ENCODE measurements around the gene CGA.

Gene CGA

DNA sequence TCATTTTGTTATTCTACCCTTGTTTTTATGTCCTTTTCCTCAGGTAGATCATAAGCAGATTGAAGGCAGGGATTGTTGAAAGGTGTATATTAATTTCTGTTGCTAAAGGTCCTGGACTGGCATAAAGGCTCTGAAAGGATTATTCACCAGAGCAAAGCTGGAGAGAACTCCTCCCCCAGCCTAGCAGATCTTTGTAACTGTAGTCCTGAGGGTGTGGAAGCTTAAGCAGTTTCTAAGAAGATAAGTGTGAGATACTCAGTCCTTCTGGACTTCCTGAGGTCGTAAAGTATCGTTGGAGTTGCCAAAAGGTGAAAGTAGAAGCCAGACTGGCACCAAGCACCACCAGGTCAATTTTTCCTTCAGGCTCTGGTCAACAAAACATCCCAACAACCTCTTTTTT, 24.2 kb downstream of the CGA start:
- H3K79me2 ChIP-seq = no peaks in the 10 kb centered on the region
- no peak overlapping the region for H2AFZ ChIP-seq
- H3K27me3 ChIP-seq (ENCODE audit: control insufficient read depth, insufficient read depth, low read length) = no peaks in the 10 kb centered on the region
- H3K27ac ChIP-seq = no peak overlapping the region
- no peak overlapping the region for H3K4me2 ChIP-seq (ENCODE audit: low read length)
- no peaks in the 10 kb centered on the region for H3K36me3 ChIP-seq (ENCODE audit: control insufficient read depth, insufficient read depth, low read length)
- peaks cover 5% of the 10 kb centered on the region for H3K4me1 ChIP-seq
- no peak overlapping the region for H3K4me3 ChIP-seq (ENCODE audit: low read depth, low read length)
- no peak overlapping the region for H3K9ac ChIP-seq
- H3K9me3 ChIP-seq (ENCODE audit: control insufficient read depth, low read length) = no peaks in the 10 kb centered on the region
- no peak for TF ChIP-seq CTCF (IDR thresholded peaks at IDR 0.05)

DNA sequence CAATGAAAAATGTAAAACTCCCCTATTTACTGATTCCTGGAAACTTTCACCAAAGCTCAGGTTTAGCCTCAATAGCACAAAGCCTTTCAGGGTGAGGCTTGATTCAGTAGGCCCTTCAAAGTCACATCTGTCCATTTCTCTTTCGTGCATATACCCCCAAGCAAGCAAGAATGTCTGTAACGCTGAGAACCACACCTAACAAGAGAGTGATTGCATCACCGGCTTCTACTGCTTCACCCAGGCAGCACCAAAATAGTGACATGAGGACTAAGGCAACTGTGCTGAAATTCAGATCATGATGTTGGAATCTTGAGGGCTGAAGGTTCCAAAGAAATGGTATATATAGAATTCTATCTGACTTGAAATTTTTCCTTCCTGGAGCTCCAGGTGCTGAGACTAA, 26.1 kb downstream of the CGA start:
- Histone ChIP-seq H3K4me1 (peaks cover 7% of the 10 kb centered on the region), H3K4me3 (ENCODE audit: low read depth, low read length) (no peak overlapping the region), H3K36me3 (ENCODE audit: control insufficient read depth, insufficient read depth, low read length) (no peaks in the 10 kb centered on the region), H3K27me3 (ENCODE audit: control insufficient read depth, insufficient read depth, low read length) (no peaks in the 10 kb centered on the region), H3K9ac (no peak overlapping the region), H3K9me3 (ENCODE audit: control insufficient read depth, low read length) (no peaks in the 10 kb centered on the region), H3K27ac (no peak overlapping the region), H3K79me2 (no peaks in the 10 kb centered on the region), H2AFZ (no peak overlapping the region), H3K4me2 (ENCODE audit: low read length) (no peak overlapping the region)
- TF ChIP-seq CTCF (IDR thresholded peaks at IDR 0.05) = no peak

GRCh38 chr6:87066449-87067333, 28.2 kb downstream of the CGA start:
- no peak overlapping the region for H3K9ac ChIP-seq
- H3K79me2 ChIP-seq = no peaks in the 10 kb centered on the region
- H3K27ac ChIP-seq = no peak overlapping the region
- peak; percentile 45 for TF ChIP-seq CTCF (IDR thresholded peaks at IDR 0.05)
- no peak overlapping the region for H3K4me3 ChIP-seq (ENCODE audit: low read depth, low read length)
- H3K27me3 ChIP-seq (ENCODE audit: control insufficient read depth, insufficient read depth, low read length) = no peaks in the 10 kb centered on the region
- H3K36me3 ChIP-seq (ENCODE audit: control insufficient read depth, insufficient read depth, low read length) = no peaks in the 10 kb centered on the region
- H3K4me1 ChIP-seq = peaks cover 7% of the 10 kb centered on the region
- no peak overlapping the region for H3K4me2 ChIP-seq (ENCODE audit: low read length)
- no peaks in the 10 kb centered on the region for H3K9me3 ChIP-seq (ENCODE audit: control insufficient read depth, low read length)
- H2AFZ ChIP-seq = peak overlapping the region; percentile 39

GRCh38 chr6:87065117-87065516, 29.8 kb downstream of the CGA start:
- Histone ChIP-seq H3K27ac (no peak overlapping the region), H3K9ac (no peak overlapping the region), H3K4me1 (peaks cover 7% of the 10 kb centered on the region), H2AFZ (no peak overlapping the region), H3K27me3 (ENCODE audit: control insufficient read depth, insufficient read depth, low read length) (no peaks in the 10 kb centered on the region), H3K4me2 (ENCODE audit: low read length) (no peak overlapping the region), H3K79me2 (no peaks in the 10 kb centered on the region), H3K9me3 (ENCODE audit: control insufficient read depth, low read length) (no peaks in the 10 kb centered on the region), H3K36me3 (ENCODE audit: control insufficient read depth, insufficient read depth, low read length) (no peaks in the 10 kb centered on the region), H3K4me3 (ENCODE audit: low read depth, low read length) (no peak overlapping the region)
- TF ChIP-seq CTCF (IDR thresholded peaks at IDR 0.05) = no peak

- Histone ChIP-seq H3K27me3 (ENCODE audit: control insufficient read depth, insufficient read depth, low read length) (no peaks in the 10 kb centered on the region), H3K36me3 (ENCODE audit: control insufficient read depth, insufficient read depth, low read length) (no peaks in the 10 kb centered on the region), H3K4me3 (ENCODE audit: low read depth, low read length) (no peak overlapping the region), H2AFZ (no peak overlapping the region), H3K9ac (no peak overlapping the region), H3K4me2 (ENCODE audit: low read length) (no peak overlapping the region), H3K79me2 (no peaks in the 10 kb centered on the region), H3K27ac (no peak overlapping the region), H3K9me3 (ENCODE audit: control insufficient read depth, low read length) (no peaks in the 10 kb centered on the region), H3K4me1 (no peaks in the 10 kb centered on the region)
- no peak for TF ChIP-seq CTCF (IDR thresholded peaks at IDR 0.05)
Observed at GRCh38 chr6:87059943-87060342, 35.0 kb downstream of the CGA start.
